ENCODE results near the gene GMPS. TPM values are rescaled to one million over a fixed set of nuclear protein-coding genes. Genes with fewer than 3 reads are reported as not detected.
"Not testable (repeated sequence)": the region's sequence is repeated elsewhere in the genome, so short reads cannot be mapped to it uniquely, and the experiment has no call there.

GMPS gene
- total and polyA plus RNA-seq, 2 of the 4 experiments (the other 2 are of a cell fraction) = 33.9 to 52.5 TPM

GRCh38 chr3:155860424-155860823 lies 10.0 kb upstream of the GMPS start:
- H2BK5ac ChIP-seq (ENCODE audit: low read depth, low read length, poor library complexity, severe bottlenecking); H4K91ac ChIP-seq (ENCODE audit: insufficient read depth, low read depth, low read length); BruUV-seq (replicated peaks); H4K20me1 ChIP-seq (ENCODE audit: insufficient read depth, low read length); H2BK120ac ChIP-seq (ENCODE audit: low read depth, low read length); in situ Hi-C loops (cut with MboI; ENCODE audit: low sequenced_read_pairs); H3K4ac ChIP-seq (ENCODE audit: low read depth, low read length); H2BK15ac ChIP-seq (ENCODE audit: low read depth, low read length); POLR2A ChIA-PET (ENCODE audit: unreplicated experiment); H2AK9ac ChIP-seq (replicated peaks; ENCODE audit: low read depth, low read length, poor library complexity); H4K5ac ChIP-seq (ENCODE audit: low read depth, low read length); H3K27me3 ChIP-seq (ENCODE audit: control insufficient read depth, insufficient read depth, low read length); H3K14ac ChIP-seq (replicated peaks; ENCODE audit: low read depth, low read length); H3K9me1 ChIP-seq (ENCODE audit: insufficient read depth, low read length); H3K9me3 ChIP-seq (ENCODE audit: control insufficient read depth, insufficient read depth, low read length); H3K79me1 ChIP-seq (ENCODE audit: low read depth in 1 of 2, low read length in 2 of 2); H3K4me2 ChIP-seq (ENCODE audit: low read depth, low read length); DNase-seq; H2AFZ ChIP-seq (replicated peaks; ENCODE audit: low read length, poor library complexity); H3K36me3 ChIP-seq (ENCODE audit: control insufficient read depth, insufficient read depth, low read length); CTCF ChIA-PET; H3K18ac ChIP-seq (ENCODE audit: low read depth, low read length); H2AK5ac ChIP-seq (ENCODE audit: low read depth, low read length); H3K23ac ChIP-seq (ENCODE audit: low read depth, low read length); H4K8ac ChIP-seq (ENCODE audit: low read depth in 2 of 2, low read length in 2 of 2); H3K4me3 ChIP-seq (ENCODE audit: insufficient read depth, low read depth, low read length); H3K27ac ChIP-seq (ENCODE audit: insufficient read depth, low read length); H3K9ac ChIP-seq (ENCODE audit: low read depth, low read length); ATAC-seq (ENCODE audit: low read depth); H2BK20ac ChIP-seq (ENCODE audit: low read depth, low read length); H3K4me1 ChIP-seq (ENCODE audit: control insufficient read depth, insufficient read depth, low read length); dilution Hi-C loops (cut with HindIII; ENCODE audit: low sequenced_read_pairs, unreplicated experiment); H3K56ac ChIP-seq (ENCODE audit: extremely low read depth, insufficient read depth, low read length); intact Hi-C loops (cut with micrococcal nuclease): not testable (repeated sequence)
- WGBS, 2 experiments (ENCODE audit: extremely low coverage in 2 of 2, insufficient read length in 1 of 2) = 100% methylated on average over 3 of the region's 5 CpGs; no CpG with 5 or more reads in 1 of the 2 experiments
